ENCODE results near the gene RCN2. TPM values are rescaled to one million over a fixed set of nuclear protein-coding genes. Genes with fewer than 3 reads are reported as not detected.
A peak's percentile ranks its signal among the peaks of the same experiment; 100 is the strongest.

Gene RCN2
- total RNA-seq, 4 donors from 2014 or later, result 12.7 to 34.3 (median 18.5) TPM

GRCh38 chr15:76996076-76996525 lies 64.6 kb downstream of the RCN2 start:
- H3K4me3 ChIP-seq, result peak overlapping the region in 3 of 4 donors; percentile 4 to 39 (median 29)
- H3K27me3 ChIP-seq, result no peaks in the 10 kb centered on the region
- no peaks in the 10 kb centered on the region for H3K9me3 ChIP-seq
- intact Hi-C loops (cut with DNase I; ENCODE audit: low total_unique reads) (no loop called here), in situ Hi-C loops (cut with MboI; ENCODE audit: low pct_ligation_motif_present in 1 of 4, low pct_unique_long_range_greater_than_20kb in 1 of 4, low sequenced_read_pairs in 3 of 4) (no loop called here)
- peaks cover 0 to 17% (median 8%) of the 10 kb centered on the region in 4 donors for H3K4me1 ChIP-seq
- peak overlapping the region; percentile 62 to 77 (median 66) for H3K27ac ChIP-seq
- no peak for DNase-seq
- no peaks in the 10 kb centered on the region for H3K36me3 ChIP-seq
- WGBS, 2 donors (ENCODE audit: low coverage in 1 of 2), result 72% methylated on average over 9 of the region's 9 CpGs; no CpG with 5 or more reads in 1 of the 2 donors
- TF ChIP-seq POLR2A (IDR thresholded peaks at IDR 0.05) (no peak), CTCF (IDR thresholded peaks at IDR 0.05) (no peak), EP300 (IDR thresholded peaks at IDR 0.05; ENCODE audit: low read depth) (no peak), POLR2AphosphoS5 (IDR thresholded peaks at IDR 0.05) (no peak)

GRCh38 chr15:76996526-76997401 lies 65.2 kb downstream of the RCN2 start:
- in situ Hi-C loops (cut with MboI; ENCODE audit: low pct_ligation_motif_present in 1 of 4, low pct_unique_long_range_greater_than_20kb in 1 of 4, low sequenced_read_pairs in 3 of 4) (no loop called here), intact Hi-C loops (cut with DNase I; ENCODE audit: low total_unique reads) (no loop called here)
- peak overlapping the region; percentile 62 to 77 (median 66) for H3K27ac ChIP-seq

GRCh38 chr15:76998663-76999285 lies 67.2 kb downstream of the RCN2 start:
- no peak for DNase-seq
- in situ Hi-C loops (cut with MboI; ENCODE audit: low pct_ligation_motif_present in 1 of 4, low pct_unique_long_range_greater_than_20kb in 1 of 4, low sequenced_read_pairs in 3 of 4), result no loop called here
- 79 to 90% methylated on average over 3 to 8 of the region's 8 CpGs for WGBS, 2 donors (ENCODE audit: low coverage in 1 of 2)

More at GRCh38 chr15:76996526-76997401, 65.2 kb downstream of the RCN2 start:
- no peak for DNase-seq
- no peak for TF ChIP-seq POLR2AphosphoS5 (IDR thresholded peaks at IDR 0.05)
- TF ChIP-seq CTCF (IDR thresholded peaks at IDR 0.05), result no peak
- no peak for TF ChIP-seq EP300 (IDR thresholded peaks at IDR 0.05; ENCODE audit: low read depth)
- no peak for TF ChIP-seq POLR2A (IDR thresholded peaks at IDR 0.05)
- WGBS, 2 donors (ENCODE audit: low coverage in 1 of 2), result 76 to 95% methylated on average over 4 to 13 of the region's 14 CpGs
- H3K9me3 ChIP-seq, result no peaks in the 10 kb centered on the region
- no peaks in the 10 kb centered on the region for H3K36me3 ChIP-seq
- no peaks in the 10 kb centered on the region for H3K27me3 ChIP-seq
- H3K4me3 ChIP-seq, result peak overlapping the region in 3 of 4 donors; percentile 4 to 39 (median 29)
- peaks cover 0 to 17% (median 8%) of the 10 kb centered on the region in 4 donors for H3K4me1 ChIP-seq

More at GRCh38 chr15:76998663-76999285, 67.2 kb downstream of the RCN2 start:
- Histone ChIP-seq H3K4me1 (peaks cover 0 to 17% (median 8%) of the 10 kb centered on the region in 4 donors), H3K9me3 (no peaks in the 10 kb centered on the region), H3K4me3 (no peak overlapping the region), H3K27me3 (no peaks in the 10 kb centered on the region), H3K36me3 (no peaks in the 10 kb centered on the region), H3K27ac (peak overlapping the region in 1 of 4 donors; percentile 8)
- TF ChIP-seq CTCF (IDR thresholded peaks at IDR 0.05) (no peak), POLR2AphosphoS5 (IDR thresholded peaks at IDR 0.05) (no peak)
- intact Hi-C loops (cut with DNase I; ENCODE audit: low total_unique reads), result no loop called here

Data from transverse colon (tissue), 4 donors.